NCI-H2029 treated with DMSO at 0.1 percent for 48 hours (cell line): ENCODE measurements around the gene NOX1.
"Not testable (repeated sequence)": the region's sequence is repeated elsewhere in the genome, so short reads cannot be mapped to it uniquely, and the experiment has no call there.

Experiments used
- DNase-seq: peaks from one replicate; lab custom pipeline; 2025; lab: John Stamatoyannopoulos, UW

NOX1 gene

DNA sequence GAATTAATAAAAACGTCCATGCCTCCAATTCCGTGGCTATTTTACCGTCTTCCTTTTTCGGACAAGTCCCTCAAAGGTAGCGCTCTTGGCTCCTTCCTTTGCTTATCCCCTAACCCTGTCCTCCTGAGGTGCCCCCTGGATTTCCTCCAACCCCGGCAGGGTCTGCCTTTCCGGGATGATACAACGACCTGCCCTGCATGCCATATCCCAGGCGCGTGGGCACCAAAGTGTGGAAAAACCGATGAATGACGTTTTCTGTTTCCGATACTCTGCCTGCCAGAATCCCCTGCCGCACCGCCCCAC is 54.7 kb downstream of the NOX1 start:
- no peak for DNase-seq

DNA sequence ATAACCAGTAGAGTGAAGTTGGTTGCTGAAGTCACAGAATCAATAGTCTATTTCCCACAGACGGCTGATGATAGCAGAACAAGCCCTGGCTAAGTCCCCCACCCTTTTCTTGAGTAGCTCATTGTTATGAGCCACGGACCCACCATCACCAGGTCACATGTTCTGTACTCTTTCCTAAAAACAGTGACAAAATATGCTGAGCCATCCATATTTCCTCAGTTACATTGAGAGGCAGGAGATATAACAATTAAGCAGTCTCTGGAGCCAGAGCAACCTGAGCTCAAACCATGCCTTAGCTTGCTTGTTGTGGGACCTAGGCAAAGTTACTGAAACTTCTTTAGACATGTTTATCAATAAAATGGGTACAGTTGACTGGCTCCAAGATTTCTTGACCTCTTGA is 56.8 kb downstream of the NOX1 start:
- no peak for DNase-seq

DNA sequence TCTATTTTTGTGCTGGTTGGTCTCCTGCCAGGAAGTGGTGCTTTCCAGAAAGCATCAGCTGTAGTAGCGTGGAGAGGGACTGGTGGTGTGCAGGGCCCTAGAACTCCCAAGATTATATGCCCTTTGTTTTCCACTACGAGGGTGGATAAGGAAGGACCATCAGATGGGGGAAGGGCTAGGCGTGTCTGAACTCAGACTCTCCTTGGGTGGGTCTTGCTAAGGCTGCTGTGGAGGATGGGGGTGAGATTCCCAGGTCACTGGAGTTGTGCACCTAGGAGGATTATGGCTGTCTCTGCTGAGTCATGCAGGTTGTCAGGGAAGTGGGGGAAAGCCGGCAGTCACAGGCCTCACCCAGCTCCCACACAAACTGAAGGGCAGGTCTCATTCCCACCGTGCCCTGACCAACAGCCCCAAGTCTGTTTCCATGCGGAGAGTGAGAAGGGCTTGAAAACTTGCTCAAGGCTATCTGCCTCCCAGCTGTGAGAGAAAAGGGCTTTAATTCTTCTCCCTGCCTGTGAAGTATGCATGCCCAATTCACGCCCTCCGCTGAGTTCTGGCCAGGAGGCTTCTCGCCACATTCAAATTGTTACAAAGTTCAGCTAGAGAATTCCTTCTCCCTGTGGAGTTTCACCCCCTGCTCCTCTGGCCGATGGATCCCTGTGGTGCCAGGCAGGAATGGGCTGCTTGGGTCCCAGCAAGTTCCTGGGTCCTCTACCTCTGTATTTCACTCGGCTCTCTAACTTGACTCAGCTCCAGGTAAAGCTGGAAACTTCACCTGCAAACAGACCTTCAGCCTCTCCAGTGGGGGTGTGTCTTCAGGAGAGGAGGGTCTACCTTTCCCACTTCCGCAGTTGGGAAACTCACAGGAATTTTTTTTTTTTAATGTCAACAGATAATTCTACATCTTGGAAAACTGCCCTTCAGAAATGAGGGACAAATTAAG is 61.7 kb downstream of the NOX1 start:
- DNase-seq = no peak

DNA sequence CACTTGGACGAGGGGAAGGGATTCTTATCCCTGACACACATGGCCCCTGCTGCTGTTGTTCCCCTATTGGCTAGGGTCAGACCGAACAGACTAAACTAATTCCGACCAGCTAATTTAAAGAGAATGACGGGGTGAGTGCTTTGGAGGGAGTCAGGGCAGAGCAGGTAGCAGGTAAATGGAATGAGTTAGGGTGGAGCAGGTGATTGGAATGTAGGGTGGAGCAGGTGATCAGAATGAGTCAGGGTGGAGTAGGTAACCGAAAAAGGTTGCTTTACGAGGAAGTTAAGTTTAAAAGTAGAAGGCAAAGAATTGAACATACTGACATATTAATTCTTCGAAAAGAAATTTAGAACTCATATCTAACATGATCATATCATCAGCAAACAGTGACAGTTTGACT is 65.9 kb downstream of the NOX1 start:
- DNase-seq = not testable (repeated sequence)

DNA sequence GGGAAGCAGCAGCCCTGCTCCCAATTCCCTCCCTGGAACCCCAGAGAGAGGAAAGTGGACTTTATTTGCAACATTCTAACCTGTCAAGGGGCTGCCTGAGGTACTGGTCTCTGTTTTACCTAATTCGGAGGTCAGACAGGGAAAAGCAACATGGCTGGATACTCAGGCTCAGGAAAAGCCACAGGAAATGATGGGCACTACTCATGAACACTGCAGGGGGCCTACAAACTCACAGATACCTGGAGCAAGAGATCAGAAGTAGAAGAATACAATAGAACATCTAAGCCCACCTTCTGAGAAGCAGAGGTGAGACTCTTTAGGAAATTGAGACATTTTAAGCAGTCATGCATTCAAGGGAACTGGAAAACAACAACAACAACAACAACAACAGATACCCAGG is 69.4 kb downstream of the NOX1 start:
- no peak for DNase-seq

DNA sequence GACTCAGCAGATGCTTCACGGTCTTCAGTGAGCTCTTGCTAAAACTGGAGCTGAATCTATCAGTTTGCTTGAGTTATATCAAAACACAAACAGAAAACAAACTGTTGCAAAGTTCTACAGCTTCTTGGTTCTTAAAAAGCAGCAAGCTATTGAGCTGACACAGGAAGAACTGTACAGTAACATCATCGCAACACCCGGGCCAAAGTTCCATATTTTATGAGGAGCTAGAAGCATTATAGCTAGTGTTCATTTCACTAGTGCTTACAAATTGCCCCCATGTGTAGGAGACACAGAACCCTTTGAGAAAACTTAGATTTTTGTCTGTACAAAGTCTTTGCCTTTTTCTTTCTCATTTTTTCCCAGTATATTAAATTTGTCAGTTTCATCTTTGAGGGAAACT is 71.3 kb downstream of the NOX1 start:
- no peak for DNase-seq

DNA sequence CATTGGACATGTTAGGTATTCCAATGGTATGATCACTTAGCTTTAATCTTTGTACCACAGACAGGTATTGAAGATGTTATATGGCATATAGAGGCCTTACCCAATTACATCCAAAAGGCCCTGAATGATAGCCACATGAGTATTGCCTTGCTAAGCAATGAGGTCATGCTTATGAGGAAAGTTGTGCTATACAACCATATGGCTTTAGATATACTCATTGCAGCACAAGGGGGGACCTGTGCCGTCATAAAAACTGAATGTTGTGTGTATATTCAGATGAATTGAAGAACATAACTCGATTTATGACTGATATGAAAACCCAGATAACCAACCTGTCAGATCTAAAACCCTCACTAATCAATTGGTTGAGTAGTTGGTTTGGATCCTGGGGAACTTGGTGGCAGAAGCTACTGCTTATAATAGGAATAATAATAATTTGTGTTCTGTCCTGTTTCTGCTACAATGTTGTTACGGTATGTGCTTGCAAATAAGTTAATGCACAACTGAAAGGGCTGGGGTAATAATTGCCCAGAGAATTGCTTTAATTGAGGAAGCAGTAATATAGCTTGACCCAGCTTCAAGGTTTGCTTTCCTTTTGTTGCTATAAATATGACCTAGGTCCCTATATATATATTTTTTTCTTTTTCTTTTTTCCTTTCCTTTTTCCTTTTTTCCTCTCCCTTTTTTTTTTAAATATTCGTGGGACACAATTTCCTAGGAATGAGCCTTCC is 75.5 kb downstream of the NOX1 start:
- no peak for DNase-seq

DNA sequence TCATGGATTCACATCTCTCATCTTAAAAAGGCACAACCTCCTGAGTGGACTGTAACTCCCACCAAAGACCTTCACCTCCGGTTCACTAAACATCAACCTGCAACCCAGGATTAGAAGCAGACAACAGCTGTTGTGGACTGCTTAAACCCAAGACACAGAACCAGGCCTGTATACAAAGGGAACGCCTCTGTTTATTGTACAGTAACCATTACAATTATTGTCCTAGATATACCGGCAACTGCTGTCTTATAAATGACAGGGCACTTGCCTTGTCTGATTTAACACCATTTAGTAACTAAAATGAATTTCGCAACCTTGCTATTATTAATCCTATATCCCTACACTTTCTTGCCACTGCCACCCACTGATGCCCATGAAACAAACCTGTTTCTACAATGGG is 76.8 kb downstream of the NOX1 start:
- no peak for DNase-seq

DNA sequence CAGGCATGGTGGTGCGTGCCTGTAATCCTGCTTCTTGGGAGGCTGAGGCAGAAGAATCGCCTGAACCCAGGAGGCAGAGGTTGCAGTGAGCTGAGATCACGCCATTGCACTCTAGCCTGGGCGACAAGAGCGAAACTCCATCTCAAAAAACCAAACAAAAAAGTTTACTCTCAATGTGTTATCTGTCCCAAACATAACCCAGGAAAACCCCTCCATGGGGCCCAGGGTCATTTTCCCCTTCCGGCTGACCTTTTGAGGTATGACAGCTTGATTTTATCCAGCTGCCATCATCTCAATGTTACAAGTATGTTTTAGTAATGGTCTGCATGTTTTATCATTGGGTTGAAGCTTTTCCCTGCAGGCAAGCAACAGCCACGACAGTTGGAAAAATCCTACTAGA is 77.8 kb downstream of the NOX1 start:
- DNase-seq = not testable (repeated sequence)
